ENCODE measurements around the gene ANKRD13D. TPM values are rescaled to one million over a fixed set of nuclear protein-coding genes. Genes with fewer than 3 reads are reported as not detected.

The ANKRD13D gene
- total RNA-seq, 1 donor from 2014 or later: 59.4 TPM

DNA sequence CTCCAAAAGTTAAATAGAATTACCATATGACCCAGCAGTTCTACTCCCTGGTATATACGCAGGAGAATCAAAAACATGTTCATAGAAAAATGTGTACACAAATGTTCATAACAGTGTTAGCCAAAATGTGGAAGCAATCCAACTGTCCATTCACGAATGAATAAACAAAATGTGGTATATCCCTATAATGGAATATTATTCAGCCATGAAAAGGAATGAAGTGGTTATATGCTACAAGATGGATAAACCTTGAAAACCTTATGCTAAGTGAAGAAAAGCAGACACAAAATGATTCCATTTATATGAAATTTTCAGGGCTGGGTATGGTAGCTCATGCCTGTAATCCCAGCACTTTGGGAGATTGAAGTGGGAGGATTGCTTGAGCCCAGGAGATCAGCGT, 48.2 kb downstream of the ANKRD13D start:
- no peak overlapping the region for H3K4me3 ChIP-seq
- intact Hi-C loops (cut with DNase I): no loop called here
- no peak overlapping the region for H3K27ac ChIP-seq
- H3K4me1 ChIP-seq: no peaks in the 10 kb centered on the region
- TF ChIP-seq, protein P1, sequence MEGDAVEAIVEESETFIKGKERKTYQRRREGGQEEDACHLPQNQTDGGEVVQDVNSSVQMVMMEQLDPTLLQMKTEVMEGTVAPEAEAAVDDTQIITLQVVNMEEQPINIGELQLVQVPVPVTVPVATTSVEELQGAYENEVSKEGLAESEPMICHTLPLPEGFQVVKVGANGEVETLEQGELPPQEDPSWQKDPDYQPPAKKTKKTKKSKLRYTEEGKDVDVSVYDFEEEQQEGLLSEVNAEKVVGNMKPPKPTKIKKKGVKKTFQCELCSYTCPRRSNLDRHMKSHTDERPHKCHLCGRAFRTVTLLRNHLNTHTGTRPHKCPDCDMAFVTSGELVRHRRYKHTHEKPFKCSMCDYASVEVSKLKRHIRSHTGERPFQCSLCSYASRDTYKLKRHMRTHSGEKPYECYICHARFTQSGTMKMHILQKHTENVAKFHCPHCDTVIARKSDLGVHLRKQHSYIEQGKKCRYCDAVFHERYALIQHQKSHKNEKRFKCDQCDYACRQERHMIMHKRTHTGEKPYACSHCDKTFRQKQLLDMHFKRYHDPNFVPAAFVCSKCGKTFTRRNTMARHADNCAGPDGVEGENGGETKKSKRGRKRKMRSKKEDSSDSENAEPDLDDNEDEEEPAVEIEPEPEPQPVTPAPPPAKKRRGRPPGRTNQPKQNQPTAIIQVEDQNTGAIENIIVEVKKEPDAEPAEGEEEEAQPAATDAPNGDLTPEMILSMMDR (IDR thresholded peaks at IDR 0.05): no peak
- DNase-seq: no peak
- no peaks in the 10 kb centered on the region for H3K27me3 ChIP-seq
- no peaks in the 10 kb centered on the region for H3K36me3 ChIP-seq
- no peak for ATAC-seq
- H3K9me3 ChIP-seq: no peaks in the 10 kb centered on the region

DNA sequence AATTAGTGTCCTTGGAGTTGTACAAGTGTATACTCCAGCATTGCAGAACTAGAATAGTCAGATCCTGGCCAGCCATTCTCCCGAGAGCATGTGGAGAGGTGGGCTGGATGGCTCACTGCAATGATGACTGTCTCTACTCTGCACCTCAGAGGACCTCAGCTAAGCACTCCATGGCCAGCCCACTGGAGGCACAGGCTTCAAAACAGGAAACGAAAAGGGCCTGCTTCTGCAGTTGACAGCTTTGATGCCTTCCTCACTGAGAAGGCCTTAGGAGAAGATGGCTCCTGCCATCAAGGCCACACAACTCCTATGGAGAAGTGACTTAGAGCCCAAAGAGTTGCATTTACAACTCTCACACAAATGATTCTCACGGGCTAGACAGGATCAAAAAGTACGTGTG, 55.2 kb downstream of the ANKRD13D start:
- H3K9me3 ChIP-seq: no peaks in the 10 kb centered on the region
- DNase-seq (no peak), ATAC-seq (no peak)
- H3K27me3 ChIP-seq: no peaks in the 10 kb centered on the region
- peaks cover 23% of the 10 kb centered on the region for H3K4me1 ChIP-seq
- no peak overlapping the region for H3K27ac ChIP-seq
- TF ChIP-seq, protein P1 (IDR thresholded peaks at IDR 0.05): no peak
- intact Hi-C loops (cut with DNase I): no loop called here
- no peaks in the 10 kb centered on the region for H3K36me3 ChIP-seq
- H3K4me3 ChIP-seq: no peak overlapping the region

DNA sequence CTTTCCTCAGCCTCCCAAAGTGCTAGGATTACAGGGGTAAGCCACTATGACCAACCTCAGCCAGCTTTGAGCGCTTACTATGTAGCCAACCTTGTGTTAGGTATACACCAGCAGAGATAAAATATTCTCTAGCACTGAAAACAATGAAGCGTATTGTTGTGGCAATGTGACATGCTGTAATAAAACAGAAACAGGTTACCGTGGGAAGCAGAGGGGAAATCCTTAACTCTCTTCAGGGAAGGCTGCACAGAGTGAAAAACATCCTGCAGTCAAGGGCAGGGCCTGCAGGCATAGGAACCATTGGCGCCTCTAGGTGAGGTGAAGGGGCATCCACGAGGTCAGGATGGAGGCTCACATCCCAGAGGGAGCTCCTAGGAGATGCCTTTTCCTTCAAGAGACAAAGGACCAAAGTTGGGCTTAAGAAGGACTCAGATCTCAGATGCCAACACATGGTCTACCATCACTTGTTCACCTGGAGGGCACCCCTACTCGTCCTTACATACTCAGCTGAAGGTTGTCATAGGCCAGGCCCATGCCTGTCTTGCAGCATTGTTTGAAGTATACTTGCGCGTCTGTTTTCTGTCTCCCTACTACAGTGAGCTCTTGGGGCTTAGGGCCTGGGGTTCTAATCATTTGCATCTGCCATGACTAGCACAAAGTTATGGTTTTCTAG, 56.3 kb downstream of the ANKRD13D start:
- TF ChIP-seq, protein P1 (IDR thresholded peaks at IDR 0.05): no peak

DNA sequence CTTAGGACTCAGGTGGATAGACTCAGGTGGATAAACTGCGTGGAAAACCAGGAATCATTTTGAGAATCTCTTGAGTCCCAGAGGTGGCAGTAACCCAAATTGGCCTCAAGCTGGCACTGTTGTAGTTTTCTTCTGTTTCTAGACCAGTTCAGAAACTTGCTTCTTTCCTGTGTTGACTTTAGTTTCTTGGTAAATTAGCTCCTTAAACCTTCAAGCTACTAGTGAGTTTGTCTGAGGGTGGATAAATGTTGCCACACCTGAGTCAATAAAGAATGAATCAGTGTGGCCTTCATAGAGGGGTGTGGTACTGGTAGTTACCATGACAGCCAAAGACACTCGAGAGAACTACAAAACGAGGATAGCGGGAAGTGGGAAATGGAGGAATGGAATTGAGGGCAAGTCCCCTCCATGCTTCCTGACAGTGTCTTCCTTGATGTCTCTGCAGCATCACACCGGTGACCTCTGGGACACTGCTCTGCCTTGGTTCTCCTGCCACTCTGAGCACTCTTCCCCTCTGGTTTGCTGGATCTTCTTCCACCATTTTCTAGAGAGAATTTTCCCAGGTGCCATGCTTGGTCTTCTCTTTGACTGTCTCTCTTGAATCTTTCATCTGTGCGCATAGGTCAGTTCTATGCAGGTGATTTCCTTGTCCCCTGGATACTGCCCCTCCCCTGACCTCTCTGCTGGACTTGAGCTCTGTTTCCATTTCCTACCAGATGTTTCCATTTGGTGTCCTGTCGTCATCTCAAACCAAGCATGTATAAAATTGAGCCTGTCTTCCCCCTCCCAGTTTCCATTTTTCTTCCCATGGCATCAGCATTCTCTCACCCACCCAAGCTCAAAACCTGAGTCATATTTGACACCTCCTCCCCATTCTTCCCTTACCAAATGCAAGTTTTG, 57.1 kb downstream of the ANKRD13D start:
- Histone ChIP-seq H3K36me3 (no peaks in the 10 kb centered on the region), H3K9me3 (no peaks in the 10 kb centered on the region), H3K27me3 (no peaks in the 10 kb centered on the region), H3K4me3 (no peak overlapping the region), H3K4me1 (peaks cover 27% of the 10 kb centered on the region), H3K27ac (peak overlapping the region; percentile 65)
- ATAC-seq (peak; percentile 89), DNase-seq (no peak)
- TF ChIP-seq, protein P1 (IDR thresholded peaks at IDR 0.05): peak; percentile 59
- intact Hi-C loops (cut with DNase I): no loop called here

More for the DNA sequence above, 56.3 kb downstream of the ANKRD13D start:
- Histone ChIP-seq H3K4me1 (peaks cover 23% of the 10 kb centered on the region), H3K27ac (peak overlapping the region; percentile 11), H3K4me3 (no peak overlapping the region), H3K9me3 (no peaks in the 10 kb centered on the region), H3K27me3 (no peaks in the 10 kb centered on the region), H3K36me3 (no peaks in the 10 kb centered on the region)
- intact Hi-C loops (cut with DNase I): no loop called here
- DNase-seq (no peak), ATAC-seq (peak; percentile 32)

- no peak for ATAC-seq
Measured at GRCh38 chr11:67347964-67348749, 59.1 kb downstream of the ANKRD13D start.

More at GRCh38 chr11:67347964-67348749, 59.1 kb downstream of the ANKRD13D start:
- H3K4me1 ChIP-seq: peaks cover 42% of the 10 kb centered on the region
- H3K4me3 ChIP-seq: no peak overlapping the region
- H3K36me3 ChIP-seq: no peaks in the 10 kb centered on the region
- H3K27ac ChIP-seq: no peak overlapping the region
- TF ChIP-seq, protein P1 (IDR thresholded peaks at IDR 0.05): no peak
- no peaks in the 10 kb centered on the region for H3K9me3 ChIP-seq
- DNase-seq: no peak
- H3K27me3 ChIP-seq: no peaks in the 10 kb centered on the region
- intact Hi-C loops (cut with DNase I): no loop called here

Measured in upper lobe of right lung (tissue), 1 donor.